GM18526 (cell line): Measurements from ENCODE around the gene WDR1.

Experiments
- POLR2A ChIP-seq: IDR thresholded peaks from 3 replicates; pipeline ENCODE4 v1.6.1; 2011; ENCODE audit not compliant: insufficient read length; ENCODE audit errors: extremely low read depth

The WDR1 gene

DNA sequence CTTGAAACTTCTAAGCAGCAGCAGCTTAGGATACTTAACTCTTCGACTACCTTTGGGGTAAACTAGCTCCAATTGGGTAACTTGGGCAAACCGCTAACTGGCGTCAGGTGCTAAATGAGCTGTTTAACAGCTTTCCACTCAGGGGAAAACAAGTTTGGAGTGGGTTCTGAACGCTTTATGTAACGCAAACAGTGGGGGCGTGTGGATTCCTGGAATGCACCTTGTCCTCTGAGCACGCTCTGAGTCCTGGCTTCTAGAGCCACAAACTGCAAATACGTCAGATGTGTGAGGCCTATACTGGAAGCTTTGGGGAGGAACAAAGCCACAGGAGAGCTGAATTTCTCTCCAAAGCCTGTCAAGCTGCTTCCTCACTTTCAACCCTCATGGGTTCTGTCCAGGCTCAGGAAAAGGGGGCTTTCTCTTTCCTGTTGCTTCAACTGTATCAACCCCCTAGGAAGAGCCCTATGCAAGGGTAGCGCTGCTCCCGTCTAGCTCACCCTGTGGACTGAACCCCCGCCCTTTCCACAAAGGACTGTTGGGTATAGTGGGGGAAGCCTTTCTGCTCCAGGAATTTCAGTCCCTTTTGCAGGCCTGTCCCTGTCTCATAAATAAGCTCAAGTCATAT, 4.5 kb upstream of the WDR1 start:
- TF ChIP-seq POLR2A = no peak

DNA sequence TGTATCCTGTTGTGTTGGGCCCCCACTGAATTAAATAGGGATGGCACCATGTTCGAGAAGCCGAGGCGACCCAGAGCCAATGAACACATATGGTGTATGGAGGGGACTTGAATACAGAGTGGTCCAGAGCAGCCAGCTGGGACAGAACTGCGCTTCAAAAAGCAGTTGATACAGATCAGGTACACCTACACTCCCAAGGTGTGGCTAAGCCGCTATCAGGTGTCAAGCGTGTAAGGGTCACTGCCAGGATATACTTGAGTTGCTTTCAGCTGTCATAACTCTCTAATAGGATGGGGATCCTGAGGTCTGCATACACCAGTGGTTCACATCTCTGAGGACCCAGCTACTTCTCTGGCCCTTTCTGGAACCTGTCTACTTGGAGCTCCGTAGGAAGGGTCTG, 3.2 kb upstream of the WDR1 start:
- no peak for TF ChIP-seq POLR2A

DNA sequence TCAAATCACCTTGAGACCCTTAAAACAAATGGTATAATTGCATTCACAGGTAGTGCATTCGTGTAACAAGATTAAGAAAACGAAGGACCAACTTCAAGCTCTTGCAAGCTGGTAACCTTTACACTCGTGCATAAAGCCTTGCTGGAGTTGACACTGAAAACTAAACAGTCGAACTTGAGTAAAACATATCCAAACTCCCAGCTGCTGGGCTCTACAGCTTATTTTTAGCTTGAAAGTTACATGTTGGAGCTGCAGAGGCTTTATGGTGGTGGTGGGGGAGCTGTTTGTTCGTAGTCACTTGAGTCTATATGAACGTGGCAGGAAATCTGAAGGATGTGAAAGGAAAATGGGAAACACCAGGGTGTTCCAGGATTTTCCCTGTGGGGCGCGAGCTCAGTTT, 2.7 kb upstream of the WDR1 start:
- no peak for TF ChIP-seq POLR2A

DNA sequence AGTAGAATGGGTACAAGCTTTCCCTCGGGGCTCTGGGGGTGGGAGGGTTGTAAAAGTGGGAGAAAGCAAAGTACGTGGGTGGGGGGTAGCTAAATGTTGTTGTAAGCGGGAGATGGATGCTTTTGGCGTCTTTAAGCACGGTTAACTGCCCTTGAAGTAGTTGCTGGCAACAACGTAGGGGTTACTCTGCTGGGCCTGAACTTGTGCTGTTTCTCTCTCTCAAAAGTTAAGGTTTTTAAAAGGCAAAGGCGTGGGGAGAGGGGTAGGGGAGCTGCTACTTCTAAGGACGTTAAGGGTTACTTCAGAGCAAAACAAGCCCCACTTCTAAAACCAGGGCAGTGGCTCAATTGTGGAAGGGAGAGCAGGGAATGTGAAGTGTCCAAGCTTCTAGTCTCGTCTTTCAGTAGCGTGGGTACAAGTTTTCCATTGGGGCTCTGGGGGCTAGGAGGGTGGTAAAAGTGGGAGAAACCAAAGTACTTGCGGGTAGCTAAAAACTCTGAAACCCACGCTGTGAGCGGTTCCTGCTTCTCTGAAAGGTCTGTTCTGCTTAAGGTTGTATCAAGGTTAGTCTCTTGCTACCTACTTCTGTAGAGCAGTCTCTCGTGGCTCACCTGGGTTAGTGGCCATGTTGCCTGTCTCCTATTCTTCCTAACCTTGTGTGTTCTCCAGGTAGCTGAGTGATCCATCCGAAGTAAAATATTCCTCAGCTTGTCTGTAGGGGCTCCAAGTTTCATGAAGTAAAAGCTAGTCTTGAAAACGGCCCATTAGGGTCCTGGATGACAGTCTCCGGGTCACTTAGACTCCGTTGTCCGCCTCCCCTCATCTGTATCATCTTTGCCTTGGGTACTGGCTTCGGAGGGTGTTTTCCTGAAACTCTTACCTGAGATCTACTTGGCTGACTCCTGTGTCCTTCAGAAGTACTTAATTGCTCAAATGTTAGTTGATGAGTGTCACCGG, 1.7 kb upstream of the WDR1 start:
- no peak for TF ChIP-seq POLR2A

DNA sequence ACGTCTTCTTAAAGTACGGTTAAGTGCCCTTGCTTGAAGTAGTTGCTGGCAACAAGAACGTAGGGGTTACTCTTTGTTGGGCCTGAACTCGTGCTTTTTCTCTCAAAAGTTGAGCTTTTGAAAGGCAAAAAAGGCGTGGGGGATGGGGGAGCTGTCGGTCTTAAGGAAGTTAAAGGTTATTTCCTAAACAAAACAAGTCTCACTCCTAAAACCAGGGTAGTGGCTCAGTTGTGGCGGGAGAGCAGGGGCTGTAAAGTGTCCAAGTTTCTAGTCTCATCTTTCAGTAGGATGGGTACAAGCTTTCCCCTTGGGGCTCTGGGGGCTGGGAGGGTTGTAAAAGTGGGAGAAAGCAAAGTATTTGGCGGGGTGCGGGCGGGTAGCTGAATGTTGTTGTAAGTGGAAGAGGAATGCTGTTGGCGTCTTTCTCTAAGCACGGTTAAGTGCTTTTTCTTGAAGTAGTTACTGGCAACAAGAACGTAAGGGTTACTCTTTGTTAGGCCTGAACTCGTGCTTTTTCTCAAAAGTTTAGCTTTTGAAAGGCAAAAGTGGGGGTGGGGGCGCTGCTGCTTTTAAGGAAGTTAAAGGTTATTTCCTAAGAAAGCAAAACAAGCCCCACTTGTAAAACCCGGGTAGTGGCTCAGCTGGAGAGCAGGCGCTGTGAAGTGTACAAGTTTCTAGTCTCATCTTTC, 904 bp upstream of the WDR1 start:
- TF ChIP-seq POLR2A = peak; percentile 20

DNA sequence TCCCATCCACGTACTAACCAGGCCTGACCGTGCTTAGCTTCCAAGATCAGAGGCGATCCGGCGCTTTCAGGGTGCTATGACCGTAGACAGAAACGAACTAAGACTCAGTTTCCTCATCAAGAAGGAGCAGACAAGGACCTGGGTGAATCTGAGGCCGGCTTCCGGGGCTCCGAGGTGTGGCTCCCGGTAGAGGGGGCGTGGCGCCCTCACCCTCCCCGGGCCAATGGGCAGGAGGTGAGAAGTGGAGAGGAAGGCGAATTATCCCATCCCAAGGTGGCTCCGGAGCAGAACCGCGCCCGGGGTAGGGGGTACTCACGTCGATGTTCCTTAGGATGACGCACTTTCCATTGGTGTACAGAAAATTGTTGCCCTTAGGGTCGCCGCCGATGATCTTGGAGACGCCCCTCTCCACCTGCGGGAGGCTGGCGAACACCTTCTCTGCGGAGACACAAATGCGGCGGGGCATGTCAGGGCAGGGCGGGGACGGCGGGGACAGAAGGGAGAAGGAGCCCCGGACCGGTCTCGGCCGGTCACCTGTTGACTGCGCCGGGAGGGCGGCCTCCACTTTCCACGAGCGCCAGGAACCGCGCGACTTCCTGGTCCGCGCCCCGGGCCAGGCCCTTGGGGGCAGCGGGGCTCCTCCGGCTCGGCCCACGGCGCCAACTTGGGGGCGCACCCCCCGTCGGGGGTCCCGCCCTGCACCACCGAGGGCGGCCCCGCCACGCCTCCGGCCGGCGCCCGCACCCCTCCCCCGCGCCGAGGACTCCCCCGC, 616 bp downstream of the WDR1 start:
- TF ChIP-seq POLR2A = peak; percentile 41

DNA sequence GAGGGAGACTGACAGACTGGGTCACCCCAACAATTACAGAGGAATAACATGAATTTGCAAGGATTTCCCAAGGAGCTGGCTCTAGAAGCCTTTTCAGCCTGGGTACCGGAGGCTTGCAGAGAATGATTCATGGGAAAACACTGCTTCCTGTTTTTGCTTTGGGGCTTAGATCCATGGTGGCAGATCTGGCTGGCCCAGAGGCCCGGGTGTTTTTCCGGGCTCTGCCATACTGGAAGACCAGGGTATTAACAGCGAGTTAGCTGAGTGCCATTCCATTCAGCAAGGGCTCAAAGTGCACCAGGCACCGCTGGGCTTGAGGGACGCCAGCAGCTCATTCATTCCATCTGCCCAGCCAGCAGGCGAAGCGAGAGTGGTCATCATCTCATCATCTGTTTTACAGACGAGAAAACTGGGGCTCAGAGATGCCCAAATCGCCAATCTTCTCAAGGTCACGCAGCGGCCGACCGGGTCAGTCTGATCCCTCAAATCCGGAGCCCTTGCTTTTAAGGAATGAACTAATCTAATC, 1.3 kb downstream of the WDR1 start:
- no peak for TF ChIP-seq POLR2A

DNA sequence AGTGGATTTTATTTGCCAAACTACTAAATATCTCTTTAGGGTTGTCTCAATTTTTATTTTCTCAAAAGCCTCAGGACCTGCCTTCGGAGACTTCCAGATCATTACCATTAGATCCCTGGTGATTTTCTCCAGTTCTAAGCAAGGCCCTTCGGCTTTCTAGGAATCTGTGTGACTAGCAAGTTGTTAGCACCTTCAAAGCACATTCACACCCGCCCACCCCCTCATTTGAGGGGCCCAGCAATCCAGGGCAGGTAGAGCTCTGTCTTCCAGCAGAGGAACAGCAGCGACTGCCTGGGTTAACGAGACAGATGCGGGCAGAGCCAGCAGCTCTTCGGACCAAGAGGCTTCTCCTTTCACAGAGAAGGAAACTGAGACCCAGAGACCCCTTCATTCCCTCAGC, 2.0 kb downstream of the WDR1 start:
- TF ChIP-seq POLR2A = no peak

DNA sequence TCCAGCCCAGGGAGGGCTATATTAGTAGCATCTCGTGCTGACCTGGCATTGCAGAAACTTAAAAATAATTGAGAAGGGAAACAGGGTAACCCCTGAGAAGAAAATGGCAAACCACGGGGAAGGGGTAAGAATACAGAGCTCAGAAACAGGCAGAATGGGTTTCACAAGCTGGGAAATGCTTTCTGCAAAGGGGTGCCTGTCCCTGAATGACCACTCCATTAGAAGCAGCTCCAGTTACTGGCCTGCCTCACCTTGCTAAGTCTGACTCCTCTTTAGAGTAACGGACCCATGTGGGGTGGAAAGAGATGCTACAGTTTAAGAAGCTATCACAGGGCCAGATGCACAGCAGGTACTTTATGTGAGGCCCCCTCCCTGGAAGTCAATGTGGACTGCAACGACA, 2.5 kb downstream of the WDR1 start:
- no peak for TF ChIP-seq POLR2A

DNA sequence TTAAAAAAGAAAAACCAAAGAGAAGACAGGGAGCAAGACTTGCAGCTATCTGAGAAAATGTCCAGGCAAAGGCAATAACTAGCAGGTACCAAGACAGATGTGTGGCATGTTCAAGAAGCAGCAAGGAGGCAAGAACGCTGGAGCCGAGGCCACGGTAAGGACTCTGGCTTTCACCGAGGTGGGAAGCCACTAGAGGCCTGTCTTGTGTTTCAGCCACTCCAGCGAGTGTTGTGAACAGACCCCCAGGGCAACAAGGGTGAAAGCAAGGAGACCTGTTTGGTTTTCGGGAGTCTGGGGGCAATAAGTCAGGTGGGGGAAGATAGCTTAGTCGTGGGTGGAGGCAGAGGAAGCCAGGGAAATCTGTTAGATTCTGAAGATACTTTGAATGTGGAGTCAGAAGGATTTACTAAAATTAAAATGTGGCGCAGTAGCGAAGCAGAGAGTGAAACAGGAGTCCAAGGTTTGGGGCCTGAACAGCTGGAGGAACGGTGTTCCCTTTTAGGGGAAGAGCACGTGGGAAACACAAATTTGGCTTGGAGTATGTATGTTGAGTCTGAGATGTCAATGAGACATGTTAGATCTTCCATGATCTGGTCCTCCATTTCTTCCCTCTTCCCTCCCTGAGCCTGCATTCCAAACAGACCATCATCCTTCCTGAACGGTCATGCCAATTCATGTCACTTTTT, 3.1 kb downstream of the WDR1 start:
- no peak for TF ChIP-seq POLR2A

DNA sequence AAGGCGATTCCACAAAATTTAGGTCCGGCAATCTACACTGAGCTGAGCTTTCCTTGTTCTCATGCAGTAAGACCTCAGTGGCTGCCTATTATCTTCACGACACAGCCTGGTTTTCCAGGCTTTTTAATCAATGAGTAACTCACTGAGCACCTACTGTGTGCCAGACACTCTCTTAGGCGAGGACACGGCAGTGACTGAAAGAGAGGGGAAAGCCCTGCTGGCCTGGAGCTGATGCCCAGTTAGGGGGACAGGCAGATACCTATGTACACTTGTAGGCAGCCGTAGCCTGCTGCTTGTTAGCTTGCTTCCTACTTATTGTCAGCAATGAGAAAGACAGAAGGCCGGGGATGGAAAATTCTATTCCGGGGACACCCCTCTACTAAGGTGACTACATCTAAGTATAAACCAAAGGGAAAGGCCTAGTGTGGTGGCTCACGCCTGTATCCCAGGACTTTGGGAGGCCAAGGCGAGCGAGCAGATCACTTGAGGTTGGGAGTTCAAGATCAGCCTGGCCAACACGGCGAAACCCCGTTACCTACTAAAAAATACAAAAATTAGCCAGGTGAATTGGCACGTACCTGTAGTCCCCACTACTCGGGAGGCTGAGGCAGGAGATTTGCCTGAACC, 3.8 kb downstream of the WDR1 start:
- TF ChIP-seq POLR2A = no peak

DNA sequence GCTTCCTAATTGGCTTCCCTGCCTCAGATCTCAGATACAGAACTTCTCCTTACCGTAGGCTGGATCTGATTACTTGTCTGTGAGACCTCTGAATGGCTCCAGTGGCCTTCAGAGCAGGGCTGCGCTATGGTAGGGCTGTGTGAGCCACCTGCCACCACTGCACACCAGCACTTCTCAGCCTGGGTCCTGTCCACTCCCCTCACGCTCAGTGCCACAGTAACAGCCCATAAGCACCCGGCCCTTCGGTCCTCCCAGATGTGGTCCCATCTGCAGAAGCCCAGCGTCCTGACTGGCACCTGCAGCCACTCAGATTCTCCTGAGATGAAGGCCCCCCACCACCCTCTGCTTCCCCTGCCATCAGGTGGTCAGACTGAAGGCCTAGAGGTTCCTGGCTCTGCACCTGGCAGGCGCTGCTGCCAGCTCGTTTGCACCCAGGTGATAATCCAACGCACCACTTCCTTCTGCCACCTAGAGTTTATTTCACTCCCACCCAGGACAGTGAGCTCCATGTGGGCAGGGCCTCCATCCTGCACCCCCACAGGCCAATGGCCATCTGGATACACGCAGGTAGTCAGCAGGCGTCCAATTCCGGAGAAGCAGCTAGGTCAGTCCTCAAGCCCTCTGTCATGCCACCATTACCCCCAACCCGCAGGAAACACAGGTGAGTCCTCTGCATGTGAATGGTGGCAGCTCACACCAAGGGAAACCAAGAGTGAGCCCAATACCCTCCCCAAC, 5.4 kb downstream of the WDR1 start:
- TF ChIP-seq POLR2A = no peak

DNA sequence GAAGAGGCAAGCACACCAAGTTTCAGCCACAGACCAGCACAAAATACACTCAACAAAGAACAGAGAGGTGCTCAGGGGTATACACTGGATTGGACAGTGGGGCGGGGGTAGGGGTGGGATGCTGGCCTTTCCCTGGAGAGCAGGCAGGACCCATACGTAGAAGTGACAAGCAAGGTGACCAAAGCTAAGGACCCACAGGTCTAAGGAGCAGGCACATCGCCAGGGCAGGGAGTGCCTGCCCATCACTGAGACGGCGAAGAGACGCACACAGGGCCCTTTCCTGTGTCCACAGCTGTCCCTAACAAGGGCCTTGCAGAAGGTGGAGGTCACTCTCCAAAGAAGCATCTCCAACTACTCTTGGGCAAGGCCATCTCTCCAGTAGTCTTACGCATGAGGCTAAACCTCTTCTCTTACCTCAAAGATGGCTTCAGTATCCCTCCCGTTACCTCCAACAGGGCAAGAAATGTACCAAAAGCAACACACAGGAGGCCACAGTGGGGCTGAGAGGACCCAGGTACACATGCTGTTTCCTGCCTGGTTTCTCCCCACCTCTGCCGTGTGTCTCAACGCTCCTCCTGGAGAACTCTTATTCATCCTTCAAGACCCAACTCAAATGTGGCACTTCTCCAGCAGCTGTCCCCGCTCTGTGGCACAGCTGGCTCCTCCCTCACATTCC, 6.5 kb downstream of the WDR1 start:
- no peak for TF ChIP-seq POLR2A
